HTERT RPE-1 (cell line): ENCODE data around the gene RERE.

ENCODE experiments used
- in situ Hi-C: fragments of 300-500 bp; cut with MboI; formaldehyde crosslinking; loops from 4 replicates; pipeline ENCODE4 v1.14.3; 2020; ENCODE audit warnings: low sequenced_read_pairs

The RERE gene

GRCh38 chr1:8325771-8326170, 491.7 kb downstream of the RERE start:
- in situ Hi-C loops, result no loop called here

GRCh38 chr1:8324176-8324810, 493.1 kb downstream of the RERE start:
- in situ Hi-C loops, result loop anchor here (25.0 kb wide), 1 partner anchor 337 kb away; no protein-coding TSS in a partner anchor

- in situ Hi-C loops, result loop anchor here (25.0 kb wide), 1 partner anchor 336 kb away; no protein-coding TSS in a partner anchor
Observed at GRCh38 chr1:8323706-8324105, 493.7 kb downstream of the RERE start.

GRCh38 chr1:8321612-8322011, 495.8 kb downstream of the RERE start:
- in situ Hi-C loops, result loop anchor here (25.0 kb wide), 1 partner anchor 334 kb away; no protein-coding TSS in a partner anchor

GRCh38 chr1:8318436-8318835, 499.0 kb downstream of the RERE start:
- in situ Hi-C loops, result loop anchor here (25.0 kb wide), 1 partner anchor 331 kb away; no protein-coding TSS in a partner anchor

- in situ Hi-C loops, result loop anchor here (25.0 kb wide), 1 partner anchor 331 kb away; no protein-coding TSS in a partner anchor
Observed at GRCh38 chr1:8317647-8318381, 499.6 kb downstream of the RERE start, which contains the start of gene SLC45A1. SLC45A1 (plus strand) TSS chr1:8318114; CDS start chr1:8324330, 6,216 bp downstream.

- in situ Hi-C loops, result loop anchor here (25.0 kb wide), 1 partner anchor 329 kb away; no protein-coding TSS in a partner anchor
Observed at GRCh38 chr1:8315573-8316475, 501.6 kb downstream of the RERE start.

- in situ Hi-C loops, result loop anchor here (25.0 kb wide), 1 partner anchor 327 kb away; no protein-coding TSS in a partner anchor
Observed at GRCh38 chr1:8314346-8315280, 502.8 kb downstream of the RERE start.

GRCh38 chr1:8313231-8313630, 504.2 kb downstream of the RERE start:
- in situ Hi-C loops, result loop anchor here (25.0 kb wide), 1 partner anchor 326 kb away; no protein-coding TSS in a partner anchor

- in situ Hi-C loops, result loop anchor here (25.0 kb wide), 1 partner anchor 325 kb away; no protein-coding TSS in a partner anchor
Observed at GRCh38 chr1:8312235-8313218, 504.9 kb downstream of the RERE start.

GRCh38 chr1:8311068-8311718, 506.2 kb downstream of the RERE start:
- in situ Hi-C loops, result loop anchor here (25.0 kb wide), 1 partner anchor 324 kb away; no protein-coding TSS in a partner anchor

GRCh38 chr1:8307628-8308027, 509.8 kb downstream of the RERE start:
- in situ Hi-C loops, result loop anchor here (25.0 kb wide), 1 partner anchor 320 kb away; no protein-coding TSS in a partner anchor

GRCh38 chr1:8303876-8304275, 513.6 kb downstream of the RERE start:
- in situ Hi-C loops, result loop anchor here (25.0 kb wide), 1 partner anchor 317 kb away; no protein-coding TSS in a partner anchor

GRCh38 chr1:8303141-8303540, 514.3 kb downstream of the RERE start:
- in situ Hi-C loops, result loop anchor here (25.0 kb wide), 1 partner anchor 316 kb away; no protein-coding TSS in a partner anchor
